AG10803 (cell line): ENCODE measurements around the gene SIDT1.

Experiments
- DNase-seq: peaks from one replicate; pipeline ENCODE4 v3.0.0; 2010; ENCODE audit warnings: low read depth
- H3K4me3 ChIP-seq: 2 replicates; pipeline ENCODE4 v1.5.1; 2011; ENCODE audit warnings: mild to moderate bottlenecking, low read length, control low read depth
- CTCF ChIP-seq: conservative IDR thresholded peaks from 2 replicates; pipeline ENCODE4 v1.5.1; 2011; ENCODE audit warnings: mild to moderate bottlenecking, low read length, control low read depth, inconsistent platforms

The SIDT1 gene

DNA sequence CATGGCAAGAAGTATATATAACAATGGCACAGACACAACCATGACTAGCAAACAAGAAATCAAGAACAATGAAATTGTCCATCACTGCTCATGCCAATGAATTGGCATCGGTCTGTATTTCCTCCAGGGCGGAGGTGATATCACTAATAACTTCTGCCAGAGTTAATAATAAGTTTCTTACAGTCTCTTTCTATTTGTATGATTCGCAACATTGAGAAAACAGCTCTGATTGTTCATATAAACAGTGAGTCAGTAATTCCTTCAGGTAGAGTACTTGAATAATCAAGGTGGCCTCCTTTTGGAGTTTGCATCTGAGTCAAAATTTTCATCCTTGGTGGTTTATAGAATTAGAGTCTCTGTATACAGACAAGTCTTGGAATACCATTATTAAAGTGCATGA lies 9.1 kb upstream of the SIDT1 start:
- DNase-seq: no peak
- no peak for TF ChIP-seq CTCF
- H3K4me3 ChIP-seq: no peak overlapping the region

DNA sequence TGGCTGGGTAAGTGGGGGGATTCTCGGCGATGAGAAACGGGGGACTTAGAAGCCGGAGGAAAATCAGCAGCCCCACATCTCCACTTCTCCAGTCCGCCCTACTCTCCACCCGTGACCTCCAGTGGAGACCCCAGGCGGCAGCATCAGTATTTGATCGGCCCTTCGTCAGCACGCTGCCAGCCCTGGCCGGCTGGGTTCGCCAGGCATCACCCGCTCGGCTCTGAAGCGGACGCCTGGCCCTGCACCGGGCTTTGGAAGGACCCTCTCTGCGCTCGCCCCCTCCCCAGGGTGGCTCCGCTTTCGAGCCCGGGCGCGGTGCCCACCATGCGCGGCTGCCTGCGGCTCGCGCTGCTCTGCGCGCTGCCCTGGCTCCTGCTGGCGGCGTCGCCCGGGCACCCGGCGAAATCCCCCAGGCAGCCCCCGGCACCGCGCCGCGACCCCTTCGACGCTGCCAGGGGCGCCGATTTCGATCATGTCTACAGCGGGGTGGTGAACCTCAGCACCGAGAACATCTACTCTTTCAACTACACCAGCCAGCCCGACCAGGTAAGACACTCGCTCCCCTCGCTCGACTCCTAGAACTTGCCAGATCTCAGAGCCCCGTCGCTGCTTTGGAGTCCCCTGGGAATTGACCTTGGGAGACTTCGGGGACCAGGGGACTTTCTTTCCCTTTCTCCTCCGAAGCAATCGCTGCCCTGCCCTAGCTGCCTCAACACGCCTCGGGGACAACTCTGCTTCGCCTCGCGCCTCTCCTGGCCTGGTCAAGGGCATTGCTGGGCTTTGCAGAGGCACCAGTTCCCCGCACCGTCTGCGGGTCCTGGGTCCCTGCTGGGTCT lies 561 bp downstream of the SIDT1 start:
- no peak for TF ChIP-seq CTCF
- no peak for DNase-seq
- peak overlapping the region; percentile 52 for H3K4me3 ChIP-seq

DNA sequence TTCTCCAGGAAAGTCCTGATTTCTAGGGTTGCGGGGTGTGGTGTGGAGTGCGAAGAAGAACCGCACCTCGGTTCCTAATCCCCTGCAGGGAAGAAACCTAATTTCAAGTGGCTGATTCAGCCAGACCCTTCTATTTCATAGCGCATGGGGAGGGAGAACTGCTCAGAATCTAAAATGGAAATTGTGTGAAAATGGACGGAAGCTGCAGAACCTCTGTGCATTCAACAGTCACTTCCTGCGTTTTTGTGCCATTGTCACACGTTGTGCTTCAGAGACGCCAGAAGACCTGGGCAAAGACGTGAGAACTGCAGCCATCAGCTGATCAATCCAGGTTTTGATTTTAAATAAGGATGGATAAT lies 1.2 kb downstream of the SIDT1 start:
- no peak for TF ChIP-seq CTCF
- DNase-seq: no peak
- peak overlapping the region; percentile 49 for H3K4me3 ChIP-seq

GRCh38 chr3:113534365-113534764 lies 2.0 kb downstream of the SIDT1 start:
- no peak for TF ChIP-seq CTCF
- H3K4me3 ChIP-seq: no peak overlapping the region
- DNase-seq: no peak

DNA sequence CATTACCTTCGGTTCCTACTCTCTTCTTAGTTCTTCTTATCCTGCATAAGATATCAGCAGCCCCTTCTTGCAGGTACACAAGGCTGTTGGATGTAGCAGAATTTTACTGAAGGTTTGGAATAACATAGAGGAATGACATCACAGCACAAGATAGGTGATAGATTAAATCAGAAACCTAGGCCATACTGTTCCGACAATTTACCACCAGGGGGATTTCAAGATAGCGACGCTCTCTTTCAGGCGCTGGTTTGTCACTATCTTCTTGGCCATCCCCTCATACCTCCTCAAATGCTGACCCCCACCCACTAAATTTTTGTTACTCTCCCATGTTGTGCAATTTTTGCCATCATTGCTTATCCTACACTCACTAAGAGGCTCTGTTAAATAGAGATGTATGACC lies 3.5 kb downstream of the SIDT1 start:
- no peak for DNase-seq
- no peak overlapping the region for H3K4me3 ChIP-seq
- TF ChIP-seq CTCF: no peak

DNA sequence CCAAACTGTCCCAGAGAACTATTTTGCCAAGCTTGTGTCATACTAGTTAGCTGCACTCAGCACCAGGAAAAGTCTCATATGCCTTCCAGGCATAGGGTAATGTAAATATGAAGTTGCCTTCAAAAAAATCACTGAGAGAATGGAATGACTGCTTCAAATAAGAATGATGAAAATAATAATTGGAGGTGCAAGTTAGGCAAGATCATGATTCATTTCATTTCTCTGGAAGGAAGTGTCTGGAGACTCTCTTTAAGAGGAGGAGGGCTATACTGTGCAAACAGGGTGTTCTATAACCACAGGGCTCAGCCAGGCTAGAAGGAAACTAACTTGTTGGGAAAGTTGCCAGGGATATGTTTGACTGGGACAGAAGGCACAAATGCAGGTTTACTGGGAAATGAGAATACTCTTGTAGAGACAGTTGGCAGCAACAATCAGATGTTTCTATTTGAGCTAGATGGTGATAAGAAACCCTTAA lies 4.3 kb downstream of the SIDT1 start:
- H3K4me3 ChIP-seq: no peak overlapping the region
- TF ChIP-seq CTCF: no peak
- no peak for DNase-seq

DNA sequence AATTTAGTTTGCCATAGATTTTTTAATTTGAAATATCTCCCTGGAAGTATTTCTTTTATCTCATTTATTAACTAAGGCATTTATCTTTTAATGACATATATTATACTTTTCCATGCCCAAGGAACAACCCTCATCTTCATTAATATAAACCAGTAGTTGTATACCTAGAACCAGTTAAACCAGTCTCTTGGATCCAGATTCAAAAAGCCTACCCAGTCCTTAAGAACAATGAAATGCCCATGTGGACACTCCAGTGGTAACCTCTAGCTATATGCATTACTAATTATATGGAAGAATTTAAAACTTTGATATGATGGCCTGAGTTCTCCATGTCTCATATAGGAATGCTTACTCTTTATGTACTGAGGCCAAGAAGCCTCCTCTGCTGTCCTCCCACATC lies 4.8 kb downstream of the SIDT1 start:
- no peak overlapping the region for H3K4me3 ChIP-seq
- no peak for TF ChIP-seq CTCF
- no peak for DNase-seq
